Measurements from ENCODE around the gene TMEM43.
A peak's percentile ranks its signal among the peaks of the same experiment; 100 is the strongest.
"Not testable (repeated sequence)": the region's sequence is repeated elsewhere in the genome, so short reads cannot be mapped to it uniquely, and the experiment has no call there.

The TMEM43 gene

GRCh38 chr3:14124615-14125192 lies at the start of gene TMEM43, which contains the start of gene CHCHD4:
Gene TMEM43 (plus strand): TSS chr3:14125052. CDS start chr3:14125194, 142 bp downstream.
Gene CHCHD4 (minus strand): TSS chr3:14124870. CDS start chr3:14124676, 194 bp downstream.
- peak; percentile 84 to 100 (median 98) for DNase-seq

- DNase-seq, result not testable (repeated sequence)
Measured at GRCh38 chr3:14075233-14075632, 49.6 kb upstream of the TMEM43 start.

DNA sequence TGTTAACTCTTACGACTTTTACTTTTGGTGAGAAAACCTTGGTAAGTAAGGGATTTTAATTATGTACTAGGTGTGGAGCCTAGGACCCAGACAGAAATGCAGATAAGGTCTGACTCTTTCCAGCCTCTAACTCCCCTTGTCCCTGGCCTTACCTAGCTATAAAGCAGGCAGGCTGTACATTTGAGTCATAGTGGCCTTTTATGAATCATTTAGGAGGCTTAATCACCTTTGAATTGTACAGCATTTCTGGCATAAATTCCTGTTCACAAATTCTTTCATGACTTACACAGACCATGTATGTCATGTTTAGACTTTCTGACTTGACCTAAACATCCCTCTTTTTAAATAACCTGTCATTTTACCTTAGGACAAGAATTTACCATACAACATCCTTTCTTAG lies 47.5 kb upstream of the TMEM43 start:
- DNase-seq, result no peak

- DNase-seq, result no peak
Measured at GRCh38 chr3:14082108-14082657, 42.7 kb upstream of the TMEM43 start.

GRCh38 chr3:14087461-14087860 lies 37.4 kb upstream of the TMEM43 start:
- DNase-seq, result not testable (repeated sequence)

- not testable (repeated sequence) for DNase-seq
Measured at GRCh38 chr3:14091959-14092358, 32.9 kb upstream of the TMEM43 start.

- DNase-seq, result no peak
Measured at GRCh38 chr3:14092464-14092863, 32.4 kb upstream of the TMEM43 start.

DNA sequence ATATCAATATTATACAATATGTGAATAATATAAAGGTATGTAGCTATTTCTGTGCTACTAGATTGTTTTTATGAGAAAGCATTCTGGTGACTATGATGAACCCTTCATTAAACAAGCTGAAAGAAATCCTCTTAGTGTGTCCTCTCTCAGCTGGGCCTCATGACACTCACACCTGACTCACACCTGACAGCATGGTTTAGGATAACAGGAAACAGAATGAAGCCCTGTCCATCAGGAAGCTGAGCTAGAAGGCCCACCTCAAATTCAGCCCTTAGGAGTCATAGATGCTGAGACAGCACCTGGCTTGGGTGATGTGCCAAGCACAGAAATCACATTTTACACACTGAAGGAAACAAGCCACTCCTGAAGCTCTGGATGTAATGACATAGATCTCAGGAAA lies 31.0 kb upstream of the TMEM43 start:
- DNase-seq, result no peak

DNA sequence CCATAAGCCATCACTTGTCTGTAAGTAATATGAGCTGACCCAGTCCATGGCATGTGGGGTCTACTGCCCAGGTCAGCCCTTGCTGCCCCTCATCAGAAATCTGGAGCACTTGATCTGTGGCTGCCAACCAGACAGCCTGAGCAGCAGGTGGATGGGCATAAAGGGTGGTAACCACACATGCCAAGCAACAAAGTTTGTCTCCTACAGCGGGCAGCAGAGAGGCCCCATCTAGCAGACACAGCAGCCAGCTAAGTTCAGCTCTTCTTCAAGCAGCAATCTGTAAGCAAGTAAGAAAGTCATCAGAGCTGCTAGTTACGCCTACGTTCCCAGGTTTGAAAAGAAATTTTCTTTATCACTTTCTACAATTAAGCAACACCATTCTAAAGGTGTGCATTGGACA lies 28.1 kb upstream of the TMEM43 start:
- no peak for DNase-seq

- DNase-seq, result no peak
Measured at GRCh38 chr3:14097616-14098391, 27.0 kb upstream of the TMEM43 start.

- DNase-seq, result not testable (repeated sequence)
Measured at GRCh38 chr3:14109821-14110220, 15.0 kb upstream of the TMEM43 start.

- no peak for DNase-seq
Measured at GRCh38 chr3:14110699-14111098, 14.2 kb upstream of the TMEM43 start.

GRCh38 chr3:14113965-14114635 lies 10.8 kb upstream of the TMEM43 start:
- no peak for DNase-seq

DNA sequence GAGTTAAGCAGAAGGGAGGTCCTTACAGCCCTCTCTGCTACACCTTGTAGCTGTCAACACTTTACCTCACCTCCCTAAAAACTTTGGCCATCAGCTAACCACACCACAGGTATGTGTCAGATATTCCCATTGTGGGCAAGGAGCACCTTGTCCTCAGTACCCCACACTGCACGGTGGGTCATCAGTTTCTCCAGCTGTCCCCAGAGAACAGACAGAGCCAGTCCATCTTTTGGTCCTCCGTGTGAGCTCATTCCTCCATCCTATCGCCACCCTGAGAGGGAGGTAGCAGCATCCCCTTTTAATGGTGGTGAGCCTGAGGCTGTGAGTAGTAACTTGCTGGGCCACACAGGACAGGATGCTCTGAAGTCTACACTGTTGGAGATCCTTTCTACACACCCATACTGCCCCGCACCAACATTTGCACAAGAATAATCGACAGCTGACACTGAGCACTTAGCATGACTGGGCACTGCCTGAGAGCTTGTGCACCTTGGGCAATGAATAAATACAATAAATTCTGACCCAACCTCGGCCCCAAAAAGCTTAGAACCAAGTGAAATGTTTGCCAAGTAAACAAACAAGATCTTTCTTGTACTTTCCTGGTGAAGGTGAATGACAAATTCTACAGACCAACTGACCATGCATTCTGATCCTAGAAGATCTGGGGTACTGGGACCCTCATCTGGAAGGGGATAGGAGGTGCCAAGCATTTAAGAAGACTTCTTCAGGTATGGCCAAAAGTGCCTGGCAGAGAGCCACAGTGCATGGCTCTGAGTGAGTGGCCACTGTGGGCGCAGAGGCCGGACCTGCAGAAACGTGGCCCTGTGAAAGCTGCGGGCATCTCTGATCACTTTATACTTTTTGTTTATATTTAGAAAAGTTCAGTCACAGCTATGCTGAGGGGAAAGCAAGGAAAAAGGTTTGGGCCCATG lies 7.1 kb upstream of the TMEM43 start:
- no peak for DNase-seq

GRCh38 chr3:14118400-14119381 lies 6.2 kb upstream of the TMEM43 start:
- no peak for DNase-seq

- DNase-seq, result no peak
Measured at GRCh38 chr3:14119651-14120050, 5.2 kb upstream of the TMEM43 start.

GRCh38 chr3:14120111-14120920 lies 4.5 kb upstream of the TMEM43 start:
- no peak for DNase-seq

- DNase-seq, result not testable (repeated sequence)
Measured at GRCh38 chr3:14120921-14121448, 3.9 kb upstream of the TMEM43 start.
